GM12891 (cell line): ENCODE data around the gene SLC12A9.

Experiments
- DNase-seq: peaks from one replicate; pipeline ENCODE4 v3.0.0; 2011; ENCODE audit warnings: low spot score; ENCODE audit not compliant: insufficient read length
- FAIRE-seq: peaks from 2 replicates; lab custom pipeline; 2011; peaks lifted over from hg19 to GRCh38; lab: Jason Lieb, UNC
- PAX5 ChIP-seq: IDR thresholded peaks from 2 replicates; pipeline ENCODE4 v1.6.1; 2011; ENCODE audit warnings: low read length, moderate library complexity, mild to moderate bottlenecking; ENCODE audit not compliant: insufficient read depth, severe bottlenecking
- POLR2A ChIP-seq: IDR thresholded peaks from 2 replicates; pipeline ENCODE4 v1.6.1; 2011; ENCODE audit warnings: low read depth, low read length, control low read depth
- POLR2AphosphoS5 ChIP-seq: IDR thresholded peaks from 2 replicates; pipeline ENCODE4 v1.6.1; 2011; ENCODE audit warnings: low read depth, low read length, control low read depth
- POU2F2 ChIP-seq: IDR thresholded peaks from 2 replicates; pipeline ENCODE4 v1.6.1; 2011; ENCODE audit warnings: low read depth, mild to moderate bottlenecking, control low read depth, low read length, moderate library complexity
- SPI1 ChIP-seq: IDR thresholded peaks from 2 replicates; pipeline ENCODE4 v1.6.1; 2011; ENCODE audit warnings: low read depth, low read length, control low read depth
- TAF1 ChIP-seq: IDR thresholded peaks from 2 replicates; pipeline ENCODE4 v1.6.1; 2011; ENCODE audit warnings: low read depth, low read length, control low read depth

SLC12A9 gene

DNA sequence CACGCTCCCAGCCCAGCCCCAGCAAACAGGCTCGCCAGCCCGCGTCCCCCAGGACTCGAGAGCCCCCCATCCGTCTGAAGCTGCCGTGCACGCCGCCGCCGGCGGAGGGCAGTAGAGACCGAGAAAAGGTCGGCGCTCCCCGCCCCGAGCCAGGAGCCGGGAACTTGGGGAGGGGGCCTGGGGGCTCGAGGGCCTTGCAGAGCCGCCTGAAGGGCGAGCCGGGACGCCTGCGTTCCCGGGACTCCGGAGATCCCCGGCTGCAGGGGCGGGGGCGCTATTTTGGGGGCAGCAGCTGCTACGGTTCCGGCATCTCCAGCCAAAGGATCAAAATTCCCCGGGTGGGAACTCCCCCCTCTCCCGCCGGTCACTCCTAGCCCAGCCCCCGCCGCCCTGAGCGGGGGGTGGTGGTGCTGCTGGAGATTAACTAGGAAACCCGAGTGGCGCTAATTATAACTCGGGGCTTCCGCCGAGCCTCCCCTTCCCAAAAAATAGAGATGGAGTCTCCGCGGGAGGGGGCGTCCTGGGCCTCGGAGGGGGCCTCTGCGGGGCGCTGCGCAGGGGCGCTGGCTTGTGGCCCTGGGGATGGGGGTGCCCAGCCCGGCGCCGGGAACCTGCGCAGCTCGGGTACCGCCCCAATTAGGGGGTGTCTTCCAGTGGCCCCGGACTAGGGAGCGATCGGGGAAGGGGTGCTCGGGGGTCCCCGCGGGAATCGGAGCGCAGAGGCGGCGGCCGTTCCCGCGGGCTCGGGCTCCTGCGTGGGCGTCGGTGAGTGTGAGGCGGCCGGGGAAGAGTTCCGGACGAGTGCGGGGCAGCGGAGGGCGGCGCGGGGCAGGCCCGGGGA lies 42.6 kb downstream of the SLC12A9 start:
- TF ChIP-seq PAX5, result no peak
- no peak for TF ChIP-seq TAF1
- DNase-seq (no peak), FAIRE-seq (peak; percentile 79)

DNA sequence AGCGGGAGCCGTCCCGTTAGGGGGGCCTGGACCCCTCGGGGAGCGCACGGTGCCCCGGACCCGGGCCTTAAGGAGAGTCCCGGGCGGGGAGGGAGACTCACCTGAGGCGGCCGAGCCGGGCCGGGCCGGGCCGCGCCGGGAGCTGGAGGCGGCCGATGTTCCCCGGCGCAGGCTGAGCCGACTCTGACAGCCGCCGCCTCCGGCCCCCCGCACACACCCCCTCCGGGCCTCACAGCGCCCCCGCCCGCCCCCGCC lies 43.1 kb downstream of the SLC12A9 start, which contains the start of gene ACHE:
Gene ACHE, minus strand, starts transcription at position 188 of the 255 bp plus-strand sequence. CDS start 1,656 bp downstream, outside the sequence.
- DNase-seq (no peak), FAIRE-seq (no peak)

DNA sequence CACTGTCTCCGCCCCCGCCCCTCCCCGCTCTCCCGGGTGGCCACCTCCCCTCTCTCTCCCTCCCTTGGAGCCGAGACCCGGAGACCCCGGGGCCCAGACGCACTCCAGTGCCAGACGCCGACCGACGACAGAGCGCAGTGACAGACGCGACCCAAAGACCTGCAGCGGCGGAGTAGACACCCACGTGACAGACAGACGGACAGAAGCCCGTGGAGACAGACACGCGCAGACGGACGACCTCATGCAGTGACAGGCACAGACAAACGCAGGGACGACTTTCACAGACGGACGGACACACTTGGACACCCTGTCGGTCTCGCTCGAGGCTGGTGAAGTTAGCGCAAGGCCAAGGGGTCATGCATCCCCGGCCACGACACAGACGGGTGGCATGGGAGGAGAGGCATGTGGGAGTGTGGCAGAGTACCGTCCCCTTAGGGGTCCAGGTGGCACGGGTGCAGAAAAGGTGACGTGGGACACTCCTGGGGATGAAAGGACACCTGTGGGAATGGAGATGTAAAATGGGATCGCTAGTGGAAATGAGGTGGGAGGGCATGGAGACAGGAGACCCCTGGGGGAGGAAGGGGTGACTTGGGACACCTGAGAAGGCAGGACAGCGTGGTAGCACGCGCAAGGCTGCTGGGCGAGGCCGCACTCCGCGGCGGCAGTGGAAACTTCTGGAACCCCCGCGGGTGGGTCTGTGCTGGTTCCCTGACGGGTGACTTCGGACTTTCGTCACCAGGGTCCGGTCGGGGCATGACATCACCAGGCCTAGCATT lies 43.6 kb downstream of the SLC12A9 start:
- TF ChIP-seq POLR2A (no peak), POU2F2 (no peak), TAF1 (no peak), SPI1 (no peak), POLR2AphosphoS5 (no peak), PAX5 (no peak)
- peak; percentile 86 for FAIRE-seq
- DNase-seq, result no peak

More for the DNA sequence above, 43.1 kb downstream of the SLC12A9 start, which contains the start of gene ACHE:
- no peak for TF ChIP-seq POLR2AphosphoS5
- no peak for TF ChIP-seq TAF1
- no peak for TF ChIP-seq POU2F2
- no peak for TF ChIP-seq POLR2A
- no peak for TF ChIP-seq SPI1
- no peak for TF ChIP-seq PAX5

DNA sequence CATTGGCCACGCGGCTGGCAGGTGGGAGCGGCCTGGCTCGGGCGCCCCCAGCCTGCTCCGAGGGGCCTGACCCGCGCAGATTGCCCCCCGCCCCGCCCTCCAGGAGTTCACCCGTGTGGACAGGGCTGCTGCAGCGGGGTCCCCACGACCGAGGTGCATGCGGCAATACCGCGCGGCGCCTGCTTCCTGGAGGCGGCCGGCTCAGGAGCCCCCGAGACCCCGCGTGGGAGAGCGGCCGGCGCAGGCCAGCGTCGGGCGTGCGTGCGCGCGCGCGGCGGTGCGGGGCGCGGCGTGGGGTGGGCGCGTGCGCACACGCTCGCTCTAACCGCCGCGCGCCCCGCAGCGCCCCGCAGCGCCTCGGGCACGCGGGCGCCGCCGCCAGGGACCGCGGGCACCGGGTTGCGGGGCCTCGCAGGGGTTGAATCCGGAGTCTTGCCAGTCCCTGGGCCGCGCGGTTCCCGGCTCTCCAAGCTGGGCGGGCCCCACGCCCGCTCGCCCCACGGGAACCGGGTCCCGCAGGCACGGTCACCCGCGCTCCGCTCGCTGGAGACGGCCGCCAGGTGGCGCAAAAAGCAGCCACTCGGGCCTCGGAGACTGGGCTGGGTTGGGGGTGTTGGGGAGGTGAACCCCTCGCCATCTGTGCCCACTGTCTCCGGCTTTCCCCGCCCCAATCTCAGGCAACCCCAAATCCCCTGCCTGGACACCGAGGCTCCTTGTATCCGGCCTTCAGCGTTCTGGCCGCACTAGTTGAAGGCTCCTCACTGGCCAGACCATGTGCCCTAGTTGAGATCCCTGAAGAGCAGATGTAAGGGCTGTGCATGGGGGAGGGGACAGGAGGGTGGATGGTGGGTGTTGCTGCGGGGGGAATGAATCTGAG lies 44.5 kb downstream of the SLC12A9 start:
- TF ChIP-seq SPI1, result no peak
- no peak for TF ChIP-seq POU2F2
- TF ChIP-seq TAF1, result no peak
- TF ChIP-seq POLR2A, result no peak
- no peak for TF ChIP-seq PAX5
- no peak for TF ChIP-seq POLR2AphosphoS5
- FAIRE-seq (peak; percentile 33), DNase-seq (no peak)

DNA sequence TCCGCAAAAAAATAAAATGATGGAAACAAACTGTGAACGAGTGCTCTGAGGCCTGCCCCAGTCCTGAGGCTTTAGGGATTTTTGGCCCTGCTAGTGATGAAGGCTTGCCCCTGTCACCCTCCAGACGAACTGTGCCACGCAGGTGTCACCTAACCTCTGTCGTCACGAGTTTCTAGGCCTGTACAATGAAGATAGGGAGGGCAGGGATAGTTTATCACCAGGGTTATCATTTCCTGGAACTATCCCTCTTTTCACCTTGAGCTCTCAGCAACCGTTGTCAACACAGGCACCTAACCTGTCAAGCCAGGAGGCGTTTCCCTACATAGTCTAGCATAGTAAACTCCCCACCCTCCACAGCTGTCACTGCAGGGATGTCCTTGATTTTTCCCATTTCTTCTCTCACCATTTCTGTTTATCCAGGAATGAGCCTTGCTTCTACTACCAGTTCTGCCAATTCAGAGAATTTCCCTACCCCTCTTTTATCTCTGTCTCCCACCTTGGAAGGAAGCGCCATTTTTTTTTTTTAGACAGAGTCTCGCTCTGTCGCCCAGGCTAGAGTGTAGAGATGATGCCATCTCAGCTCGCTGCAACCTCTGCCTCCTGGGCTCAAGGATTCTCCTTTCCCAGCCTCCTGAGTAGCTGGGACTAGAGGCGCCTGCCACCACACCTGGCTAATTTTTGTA lies 45.4 kb downstream of the SLC12A9 start:
- FAIRE-seq (no peak), DNase-seq (no peak)
- TF ChIP-seq SPI1 (no peak), POU2F2 (no peak), PAX5 (no peak), POLR2AphosphoS5 (no peak), POLR2A (no peak)

DNA sequence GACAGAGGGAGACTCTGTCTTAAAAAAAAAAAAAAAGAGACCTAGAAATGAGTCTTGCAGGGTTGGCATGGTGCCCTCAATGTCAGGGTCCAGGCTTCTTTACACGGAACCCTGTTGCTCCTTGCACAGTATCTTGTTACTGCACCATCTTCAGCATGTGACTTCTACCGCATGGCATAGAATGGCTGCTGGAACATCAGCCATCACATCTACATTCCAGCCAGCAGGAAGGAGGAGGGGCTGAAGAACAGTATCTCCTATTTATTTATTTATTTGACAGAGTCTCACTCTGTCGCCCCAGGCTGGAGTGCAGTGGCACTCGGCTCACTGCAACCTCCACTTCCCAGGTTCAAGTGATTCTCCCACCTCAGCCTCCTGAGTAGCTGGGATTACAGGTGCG lies 46.9 kb downstream of the SLC12A9 start:
- TF ChIP-seq PAX5 (no peak), POLR2A (no peak), TAF1 (no peak), POU2F2 (no peak), SPI1 (no peak), POLR2AphosphoS5 (no peak)
- DNase-seq (no peak), FAIRE-seq (no peak)

DNA sequence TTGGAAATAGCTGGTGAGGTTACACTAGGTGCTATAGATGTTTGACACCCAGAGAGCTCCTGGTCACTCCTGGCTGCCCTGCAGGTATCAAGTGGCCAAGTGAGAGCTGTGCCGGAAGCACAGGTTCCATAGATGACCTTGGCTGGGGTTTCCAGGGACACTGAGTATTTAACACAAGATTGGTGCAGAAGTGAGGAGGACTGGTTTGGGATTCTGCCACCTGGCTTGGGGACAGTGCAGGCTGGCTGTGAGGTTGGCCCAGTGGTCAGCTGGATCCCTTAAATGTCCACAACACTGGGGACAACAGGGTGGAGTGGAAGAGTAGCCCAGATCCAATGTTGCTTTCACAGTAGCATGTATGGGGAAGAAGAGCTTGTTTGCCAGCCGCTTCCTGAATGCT lies 48.5 kb downstream of the SLC12A9 start:
- TF ChIP-seq POLR2A (no peak), POLR2AphosphoS5 (no peak), SPI1 (no peak), TAF1 (no peak), PAX5 (no peak)
- FAIRE-seq, result no peak

DNA sequence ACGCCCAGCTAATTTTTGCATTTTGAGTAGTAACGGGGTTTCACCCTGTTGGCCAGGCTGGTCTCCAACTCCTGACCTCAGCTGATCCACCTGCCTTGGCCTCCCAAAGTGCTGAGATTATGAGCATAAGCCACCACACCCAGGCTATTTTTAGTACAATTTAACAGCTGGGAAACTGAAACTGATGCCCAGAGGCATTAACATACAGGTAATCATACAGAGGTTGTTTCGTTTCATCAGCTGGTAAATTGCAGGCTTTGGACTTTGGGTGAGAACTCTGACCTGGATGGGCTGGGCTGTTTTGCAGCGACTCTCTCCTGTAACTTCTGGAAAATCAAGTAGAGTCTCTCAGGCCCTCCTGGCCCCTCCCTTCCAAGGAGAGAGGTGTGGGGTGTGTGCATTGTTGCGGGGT lies 49.4 kb downstream of the SLC12A9 start:
- no peak for FAIRE-seq

More for the DNA sequence above, 48.5 kb downstream of the SLC12A9 start:
- DNase-seq, result no peak

More for the DNA sequence above, 49.4 kb downstream of the SLC12A9 start:
- no peak for DNase-seq
- TF ChIP-seq POLR2A (no peak), PAX5 (no peak), POLR2AphosphoS5 (no peak), SPI1 (no peak)
